Cardiac muscle cell (in vitro differentiated cells and primary cell): ENCODE measurements around the gene TOM1. TPM values are rescaled to one million over a fixed set of nuclear protein-coding genes. Genes with fewer than 3 reads are reported as not detected.
A peak's percentile ranks its signal among the peaks of the same experiment; 100 is the strongest.

ENCODE experiments used
- DNase-seq, 2 donors: peaks; one replicate each; pipeline versions ENCODE4 v3.0.0 to v3.0.0-alpha.2; 2010 to 2017; ENCODE audit warnings: low read depth in 1 of 2, low spot score in 1 of 2
- H3K27ac ChIP-seq: fragments of 200-600 bp; sonication (generic); 2 replicates; pipeline ENCODE4 v1.5.1; 2016
- H3K27me3 ChIP-seq: fragments of 200-600 bp; sonication (generic); 2 replicates; pipeline ENCODE4 v1.6.0; 2016; ENCODE audit warnings: control low read depth
- H3K36me3 ChIP-seq: fragments of 200-600 bp; sonication (generic); 2 replicates; pipeline ENCODE4 v1.5.1; 2016; ENCODE audit warnings: control low read depth
- H3K4me1 ChIP-seq: fragments of 200-600 bp; sonication (generic); 2 replicates; pipeline ENCODE4 v1.8.1; 2017; ENCODE audit warnings: low read depth, mild to moderate bottlenecking, mixed run types
- H3K4me3 ChIP-seq: fragments of 200-600 bp; sonication (generic); 2 replicates; pipeline ENCODE4 v1.5.1; 2016; ENCODE audit warnings: mild to moderate bottlenecking
- H3K9me3 ChIP-seq: fragments of 200-600 bp; sonication (generic); 2 replicates; pipeline ENCODE4 v1.5.1; 2017; ENCODE audit warnings: low read depth, mild to moderate bottlenecking, control low read depth
- polyA plus RNA-seq: library from polyadenylated mRNA; unstranded; fragments of >200 nt; fragmentation: Nextera tagmentation; extraction: Ambion mirVana; gene quantifications from 2 replicates; pipeline ENCODE4 v1.2.1, GENCODE V29; 2016
- total RNA-seq: library from RNA; depleted of rRNA; stranded (reverse); fragments of >200 nt; gene quantifications from 2 replicates; pipeline ENCODE4 v1.2.3, GENCODE V29; 2016
- TF ChIP-seq, protein P1 (sequence below): IDR thresholded peaks from 2 replicates; pipeline ENCODE4 v1.5.1; 2012; ENCODE audit warnings: low read depth, mild to moderate bottlenecking, low read length

Gene TOM1
- total and polyA plus RNA-seq, 2 experiments from 2014 or later: 76.2 to 107 TPM

GRCh38 chr22:35307892-35308291 lies 8.2 kb downstream of the TOM1 start:
- Histone ChIP-seq H3K27me3 (no peaks in the 10 kb centered on the region), H3K36me3 (no peaks in the 10 kb centered on the region), H3K27ac (no peak overlapping the region), H3K4me3 (no peak overlapping the region), H3K4me1 (peaks cover 28% of the 10 kb centered on the region), H3K9me3 (no peaks in the 10 kb centered on the region)
- no peak for DNase-seq
- TF ChIP-seq, protein P1, sequence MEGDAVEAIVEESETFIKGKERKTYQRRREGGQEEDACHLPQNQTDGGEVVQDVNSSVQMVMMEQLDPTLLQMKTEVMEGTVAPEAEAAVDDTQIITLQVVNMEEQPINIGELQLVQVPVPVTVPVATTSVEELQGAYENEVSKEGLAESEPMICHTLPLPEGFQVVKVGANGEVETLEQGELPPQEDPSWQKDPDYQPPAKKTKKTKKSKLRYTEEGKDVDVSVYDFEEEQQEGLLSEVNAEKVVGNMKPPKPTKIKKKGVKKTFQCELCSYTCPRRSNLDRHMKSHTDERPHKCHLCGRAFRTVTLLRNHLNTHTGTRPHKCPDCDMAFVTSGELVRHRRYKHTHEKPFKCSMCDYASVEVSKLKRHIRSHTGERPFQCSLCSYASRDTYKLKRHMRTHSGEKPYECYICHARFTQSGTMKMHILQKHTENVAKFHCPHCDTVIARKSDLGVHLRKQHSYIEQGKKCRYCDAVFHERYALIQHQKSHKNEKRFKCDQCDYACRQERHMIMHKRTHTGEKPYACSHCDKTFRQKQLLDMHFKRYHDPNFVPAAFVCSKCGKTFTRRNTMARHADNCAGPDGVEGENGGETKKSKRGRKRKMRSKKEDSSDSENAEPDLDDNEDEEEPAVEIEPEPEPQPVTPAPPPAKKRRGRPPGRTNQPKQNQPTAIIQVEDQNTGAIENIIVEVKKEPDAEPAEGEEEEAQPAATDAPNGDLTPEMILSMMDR: no peak

DNA sequence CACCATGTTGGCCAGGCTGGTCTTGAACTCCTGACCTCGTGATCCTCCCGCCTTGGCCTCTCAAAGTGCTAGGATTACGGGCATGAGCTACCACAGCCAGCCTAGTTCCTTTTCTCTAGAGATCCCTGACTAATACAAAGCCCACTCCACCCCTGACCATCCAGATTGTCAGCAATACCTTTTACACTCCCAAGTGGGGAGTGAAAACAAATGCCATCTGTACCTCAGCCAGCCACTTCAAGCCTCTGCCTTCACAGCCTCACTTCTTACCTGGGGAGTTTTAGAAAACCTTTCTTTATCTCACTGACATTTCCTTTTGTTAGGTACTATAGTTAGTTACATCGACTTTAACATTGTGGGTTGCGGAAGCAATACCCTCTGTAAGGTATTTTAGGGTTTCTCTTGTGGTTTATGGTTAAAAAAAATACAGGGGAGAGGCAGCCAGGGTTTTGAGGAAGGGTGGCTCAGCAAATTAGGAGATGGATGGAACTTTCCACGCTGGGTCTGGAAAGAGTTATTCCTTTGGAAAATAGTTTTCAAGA lies 8.9 kb downstream of the TOM1 start:
- Histone ChIP-seq H3K36me3 (no peaks in the 10 kb centered on the region), H3K9me3 (no peaks in the 10 kb centered on the region), H3K4me1 (peaks cover 35% of the 10 kb centered on the region), H3K4me3 (no peak overlapping the region), H3K27me3 (no peaks in the 10 kb centered on the region), H3K27ac (peak overlapping the region; percentile 62)
- DNase-seq: no peak
- TF ChIP-seq, protein P1: no peak

GRCh38 chr22:35310556-35311550 lies 11.2 kb downstream of the TOM1 start:
- Histone ChIP-seq H3K27me3 (no peaks in the 10 kb centered on the region), H3K4me3 (no peak overlapping the region), H3K36me3 (no peaks in the 10 kb centered on the region), H3K9me3 (no peaks in the 10 kb centered on the region), H3K4me1 (peaks cover 42% of the 10 kb centered on the region), H3K27ac (peak overlapping the region; percentile 85)
- TF ChIP-seq, protein P1: no peak
- no peak for DNase-seq

GRCh38 chr22:35311551-35311999 lies 11.9 kb downstream of the TOM1 start:
- Histone ChIP-seq H3K4me1 (peaks cover 36% of the 10 kb centered on the region), H3K27me3 (no peaks in the 10 kb centered on the region), H3K36me3 (no peaks in the 10 kb centered on the region), H3K9me3 (no peaks in the 10 kb centered on the region), H3K27ac (peak overlapping the region; percentile 85), H3K4me3 (no peak overlapping the region)
- TF ChIP-seq, protein P1: no peak
- no peak for DNase-seq

DNA sequence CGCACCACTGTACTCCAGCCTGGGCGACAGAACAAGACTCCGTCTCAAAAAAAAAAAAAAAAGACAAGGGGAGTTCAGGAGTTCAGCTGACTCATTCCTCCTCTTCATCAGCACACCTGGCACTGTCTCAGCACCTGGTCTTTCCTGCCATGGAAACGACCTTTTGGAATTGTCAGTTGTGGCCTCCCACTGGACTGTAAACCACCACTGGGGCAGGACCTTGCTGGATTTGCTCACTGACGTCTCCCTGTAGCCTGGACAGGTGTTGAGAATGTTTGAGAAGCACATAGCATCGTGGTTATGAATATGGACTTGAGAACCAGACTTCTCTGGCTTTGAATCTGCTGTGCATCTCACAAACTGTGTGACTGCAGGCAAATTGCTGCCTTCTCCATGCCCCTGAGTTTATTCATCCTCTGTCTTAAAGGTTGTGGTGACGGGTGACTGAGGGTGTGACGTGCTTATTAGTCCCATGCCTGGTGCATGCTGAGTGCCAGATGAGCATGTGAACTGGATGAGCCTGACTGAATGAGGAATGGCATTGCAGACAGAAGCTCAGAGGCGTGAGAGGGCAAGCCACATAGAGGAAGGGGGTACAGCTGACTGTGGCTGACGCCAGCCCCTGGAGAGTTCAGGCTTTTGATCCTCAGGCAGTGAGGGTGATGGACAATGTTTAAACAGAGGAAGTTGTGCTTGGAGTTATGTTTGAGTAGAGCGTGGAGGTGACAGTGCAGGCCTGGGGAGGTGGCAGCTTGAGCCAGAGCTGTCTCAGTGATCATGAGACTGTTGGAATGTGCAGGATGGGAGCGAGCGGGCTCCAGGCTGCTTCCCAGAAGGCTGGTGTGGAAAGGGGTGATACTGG lies 12.7 kb downstream of the TOM1 start:
- peak in 1 of 2 donors; percentile 40 for DNase-seq
- TF ChIP-seq, protein P1: no peak
- H3K27ac ChIP-seq: peak overlapping the region; percentile 87

More for the DNA sequence above, 12.7 kb downstream of the TOM1 start:
- Histone ChIP-seq H3K4me1 (peaks cover 33% of the 10 kb centered on the region), H3K9me3 (no peaks in the 10 kb centered on the region), H3K4me3 (no peak overlapping the region), H3K36me3 (no peaks in the 10 kb centered on the region), H3K27me3 (no peaks in the 10 kb centered on the region)
